Calu3 (cell line): Measurements from ENCODE around the gene KRT28. TPM values are rescaled to one million over a fixed set of nuclear protein-coding genes. Genes with fewer than 3 reads are reported as not detected.

Experiments used
- BruUV-seq: library from RNA; stranded (reverse); fragments of 400-500 nt; replicated peaks from 2 replicates; lab custom pipeline; 2021; lab: Mats Ljungman, UMichigan
- CTCF ChIA-PET: fragments of 300-600 bp; sonication (Branson Sonifier 250); formaldehyde crosslinking; loops from one replicate; lab custom pipeline; 2022; ENCODE audit warnings: antibody characterized with exemption; lab: Charles Lee
- DNase-seq: peaks from one replicate; pipeline ENCODE4 v3.0.0; 2022
- H3K27ac Mint-ChIP-seq: one replicate; pipeline ENCODE4 v1.8.0; 2022; ENCODE audit warnings: mixed read lengths; ENCODE audit not compliant: unreplicated experiment
- H3K27me3 Mint-ChIP-seq: one replicate; pipeline ENCODE4 v1.8.0; 2022; ENCODE audit warnings: mixed read lengths; ENCODE audit not compliant: unreplicated experiment
- H3K36me3 Mint-ChIP-seq: one replicate; pipeline ENCODE4 v1.8.0; 2022; ENCODE audit warnings: mild to moderate bottlenecking, moderate library complexity, mixed read lengths; ENCODE audit not compliant: insufficient read depth, unreplicated experiment
- H3K4me1 Mint-ChIP-seq: one replicate; pipeline ENCODE4 v1.8.0; 2022; ENCODE audit warnings: mild to moderate bottlenecking, low read depth, mixed read lengths; ENCODE audit not compliant: unreplicated experiment
- H3K4me3 Mint-ChIP-seq: one replicate; pipeline ENCODE4 v1.8.0; 2022; ENCODE audit warnings: mild to moderate bottlenecking, low read depth, moderate library complexity, mixed read lengths; ENCODE audit not compliant: unreplicated experiment
- H3K9me3 Mint-ChIP-seq: one replicate; pipeline ENCODE4 v1.8.0; 2022; ENCODE audit warnings: low read depth, mixed read lengths; ENCODE audit not compliant: unreplicated experiment
- CTCF ChIP-seq: fragments of 200-600 bp; IDR thresholded peaks from one replicate; pipeline ENCODE4 v1.8.0; 2022; ENCODE audit warnings: antibody characterized with exemption; ENCODE audit not compliant: unreplicated experiment
- intact Hi-C: fragments of 100-400 bp; cut with micrococcal nuclease; formaldehyde crosslinking; loops from one replicate; pipeline ENCODE4 v1.10.0; 2022; ENCODE audit not compliant: unreplicated experiment
- total RNA-seq: library from RNA; stranded (reverse); gene quantifications from 2 replicates; pipeline ENCODE4 v1.2.3, GENCODE V29; 2022

The KRT28 gene
- total RNA-seq, 1 experiment from 2014 or later = not detected

DNA sequence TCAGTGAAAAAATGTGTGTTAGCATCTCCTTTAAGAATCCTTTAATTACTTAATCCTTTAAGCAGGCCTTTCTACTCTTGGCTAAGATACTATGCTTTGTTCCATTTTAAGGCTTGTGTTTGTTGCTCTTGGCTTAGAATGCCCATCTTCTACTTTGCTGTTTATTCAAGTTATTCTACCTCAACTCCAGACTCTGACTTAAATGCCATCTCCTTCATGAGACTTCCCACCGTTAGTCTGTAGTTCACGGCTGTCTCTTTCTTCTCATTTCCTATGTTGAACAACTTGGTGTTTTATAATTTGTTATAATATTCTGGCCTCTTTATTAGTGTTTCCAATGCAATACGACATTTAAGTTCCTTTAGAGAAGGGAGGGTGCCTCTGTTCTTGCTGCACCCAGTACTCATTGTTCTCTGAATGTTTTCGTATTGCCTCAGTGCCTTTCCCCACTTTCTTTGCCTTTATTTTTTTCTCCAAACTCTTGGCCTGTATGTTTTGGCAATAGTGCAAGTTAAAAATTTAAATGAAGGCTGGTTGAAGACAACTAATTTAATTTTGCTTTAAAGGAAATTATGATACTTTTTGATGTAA is 28.8 kb upstream of the KRT28 start:
- Mint-ChIP-seq H3K9me3 (peaks cover 3% of the 10 kb centered on the region), H3K27me3 (no peaks in the 10 kb centered on the region), H3K27ac (no peak overlapping the region), H3K4me1 (peaks cover 8% of the 10 kb centered on the region), H3K4me3 (no peak overlapping the region), H3K36me3 (no peaks in the 10 kb centered on the region)
- no peak for DNase-seq
- TF ChIP-seq CTCF = no peak
- no TSS peak for BruUV-seq
- CTCF ChIA-PET = interaction anchor here (0.9 to 1.8 kb wide), 4 partner anchors 11 to 22 kb away, joined by 3 to 4 read pairs (median 3); no protein-coding TSS in a partner anchor
- intact Hi-C loops = loop anchor here (1.0 kb wide), 1 partner anchor 9 kb away; no protein-coding TSS in a partner anchor

DNA sequence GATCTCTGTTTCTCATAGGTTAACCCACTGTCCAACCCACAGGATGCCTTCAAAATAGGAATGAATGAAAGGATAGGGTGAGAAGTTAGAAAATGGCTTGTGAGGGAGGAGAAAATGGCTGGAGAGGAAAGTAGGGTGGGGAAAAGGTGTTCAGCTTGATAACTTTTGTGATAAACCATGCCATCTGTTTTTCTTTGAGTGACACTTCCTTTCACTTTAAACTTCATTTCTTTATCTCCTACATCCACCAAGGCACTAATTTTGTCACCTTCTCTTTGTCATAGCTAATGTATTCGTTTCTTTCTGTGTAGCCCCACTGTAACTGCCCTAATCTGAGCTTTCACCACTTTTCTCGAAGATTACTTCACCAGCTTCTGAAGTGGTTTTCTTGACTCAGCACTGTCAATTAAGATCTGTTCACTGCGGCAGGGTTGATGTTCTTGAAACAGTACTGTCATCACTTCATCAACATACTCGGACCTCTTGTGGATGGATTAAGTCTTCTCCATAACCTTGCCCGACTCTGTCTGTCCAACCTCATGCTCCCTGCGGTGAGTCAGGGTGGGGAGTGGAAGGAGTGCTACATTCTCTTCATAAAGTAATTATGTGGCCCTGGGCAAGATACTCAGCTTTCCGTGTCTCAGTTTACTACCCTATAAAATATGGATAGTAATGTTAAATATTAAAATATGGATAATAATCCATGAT is 28.1 kb upstream of the KRT28 start:
- peaks cover 3% of the 10 kb centered on the region for H3K9me3 Mint-ChIP-seq
- intact Hi-C loops = loop anchor here (1.0 kb wide), 1 partner anchor 9 kb away; no protein-coding TSS in a partner anchor
- no peak overlapping the region for H3K4me3 Mint-ChIP-seq
- CTCF ChIA-PET = interaction anchor here (0.5 to 1.8 kb wide), 4 partner anchors 11 to 71 kb away, joined by 3 to 9 read pairs (median 4); no protein-coding TSS in a partner anchor
- H3K27me3 Mint-ChIP-seq = no peaks in the 10 kb centered on the region
- DNase-seq = no peak
- BruUV-seq = no TSS peak
- no peak overlapping the region for H3K27ac Mint-ChIP-seq
- TF ChIP-seq CTCF = no peak
- H3K36me3 Mint-ChIP-seq = no peaks in the 10 kb centered on the region
- peaks cover 8% of the 10 kb centered on the region for H3K4me1 Mint-ChIP-seq

- H3K4me1 Mint-ChIP-seq = peaks cover 15% of the 10 kb centered on the region
- CTCF ChIA-PET = interaction anchor here (0.6 to 1.4 kb wide), 3 partner anchors 17 to 914 kb away, joined by 3 to 4 read pairs (median 3); no protein-coding TSS in a partner anchor
- TF ChIP-seq CTCF = no peak
- no peak overlapping the region for H3K4me3 Mint-ChIP-seq
- H3K27ac Mint-ChIP-seq = no peak overlapping the region
- no peaks in the 10 kb centered on the region for H3K27me3 Mint-ChIP-seq
- no peak for DNase-seq
- H3K9me3 Mint-ChIP-seq = peaks cover 3% of the 10 kb centered on the region
- no TSS peak for BruUV-seq
- no peaks in the 10 kb centered on the region for H3K36me3 Mint-ChIP-seq
- intact Hi-C loops = no loop called here
Measured at GRCh38 chr17:40825599-40825998, 25.8 kb upstream of the KRT28 start.

GRCh38 chr17:40824015-40824832 is 24.5 kb upstream of the KRT28 start:
- intact Hi-C loops = no loop called here
- DNase-seq = no peak
- CTCF ChIA-PET = interaction anchor here (0.5 to 1.4 kb wide), 8 partner anchors 9 to 1455 kb away, joined by 3 to 4 read pairs (median 3); no protein-coding TSS in a partner anchor
- TF ChIP-seq CTCF = no peak
- H3K4me3 Mint-ChIP-seq = no peak overlapping the region
- H3K4me1 Mint-ChIP-seq = peaks cover 27% of the 10 kb centered on the region
- no TSS peak for BruUV-seq
- H3K9me3 Mint-ChIP-seq = no peaks in the 10 kb centered on the region
- H3K27me3 Mint-ChIP-seq = no peaks in the 10 kb centered on the region
- H3K27ac Mint-ChIP-seq = no peak overlapping the region
- H3K36me3 Mint-ChIP-seq = peaks cover 10% of the 10 kb centered on the region
